GM12878 (cell line): ENCODE measurements around the gene ETV3L. TPM values are rescaled to one million over a fixed set of nuclear protein-coding genes. Genes with fewer than 3 reads are reported as not detected.

Source experiments
- ATAC-seq: fragments of 200-7000 bp; cut with Tn5 transposase; 3 replicates; pipeline ENCODE4 v1.9.1; 2020; ENCODE audit warnings: mild to moderate bottlenecking, moderate library complexity
- BruUV-seq: library from RNA; stranded (reverse); fragments of 400-500 nt; replicated peaks from 2 replicates; lab custom pipeline; 2021; lab: Mats Ljungman, UMichigan
- CTCF ChIA-PET: fragments of 300-600 bp; sonication (Branson Sonifier 250); formaldehyde crosslinking; extraction: SDS; loops from one replicate; lab custom pipeline; 2021; ENCODE audit warnings: inconsistent platforms; lab: Yijun Ruan, JAX
- POLR2A ChIA-PET: fragments of 350-600 bp; formaldehyde crosslinking; extraction: SDS; loops from one replicate; lab custom pipeline; 2021; ENCODE audit warnings: inconsistent platforms; lab: Charles Lee
- RAD21 ChIA-PET: fragments of 300-600 bp; sonication (Branson Sonifier 250); formaldehyde crosslinking; loops from one replicate; lab custom pipeline; 2023; ENCODE audit warnings: antibody characterized with exemption; ENCODE audit not compliant: unreplicated experiment; lab: Charles Lee
- SMC1A ChIA-PET: fragments of 300-600 bp; sonication (Branson Sonifier 250); formaldehyde crosslinking; loops from one replicate; lab custom pipeline; 2023; ENCODE audit not compliant: unreplicated experiment, uncharacterized antibody; lab: Charles Lee
- DNase-seq: peaks from one replicate; pipeline ENCODE4 v3.0.0-alpha.2; 2011; ENCODE audit warnings: low read depth, low spot score
- FAIRE-seq: peaks from 3 replicates; lab custom pipeline; 2011; peaks lifted over from hg19 to GRCh38; lab: Jason Lieb, UNC
- H2AFZ ChIP-seq: 2 replicates; pipeline ENCODE4 v1.6.0; 2011; ENCODE audit warnings: low read depth, low read length, control low read depth; ENCODE audit not compliant: control insufficient read depth
- H3K27ac ChIP-seq: 2 replicates; pipeline ENCODE4 v1.5.1; 2011; ENCODE audit warnings: control low read depth; ENCODE audit not compliant: control insufficient read depth, insufficient read depth
- H3K27me3 ChIP-seq, 2 experiments: replicated peaks in 1 of 2; 2 replicates each; pipeline versions ENCODE4 v1.6.0 to v1.6.1; 2011; ENCODE audit warnings: low read length in 1 of 2; ENCODE audit not compliant: control insufficient read depth in 2 of 2, insufficient read depth in 2 of 2
- H3K36me3 ChIP-seq, 2 experiments: 2 replicates each; pipeline ENCODE4 v1.5.1; 2011; ENCODE audit warnings: low read length in 1 of 2; ENCODE audit not compliant: control insufficient read depth in 2 of 2, insufficient read depth in 2 of 2
- H3K4me1 ChIP-seq: 2 replicates; pipeline ENCODE4 v1.6.1; 2011; ENCODE audit warnings: mild to moderate bottlenecking, low read length, moderate library complexity, mixed read lengths; ENCODE audit not compliant: control insufficient read depth, insufficient read depth
- H3K4me2 ChIP-seq: 2 replicates; pipeline ENCODE4 v1.6.0; 2011; ENCODE audit warnings: control low read depth; ENCODE audit not compliant: control insufficient read depth, insufficient read depth
- H3K4me3 ChIP-seq: fragments of 200-600 bp; sonication (generic); 2 replicates; pipeline ENCODE4 v1.5.1; 2016
- H3K79me2 ChIP-seq: 2 replicates; pipeline ENCODE4 v1.6.0; 2011; ENCODE audit warnings: low read length; ENCODE audit not compliant: control insufficient read depth, insufficient read depth
- H3K9ac ChIP-seq: 2 replicates; pipeline ENCODE4 v1.8.0; 2011; ENCODE audit warnings: low read length, control low read depth, mixed read lengths; ENCODE audit not compliant: control insufficient read depth, insufficient read depth
- H3K9me3 ChIP-seq: replicated peaks from 3 replicates; pipeline ENCODE4 v1.5.1; 2011; ENCODE audit warnings: mild to moderate bottlenecking, low read length; ENCODE audit not compliant: control insufficient read depth, insufficient read depth
- H4K20me1 ChIP-seq: 2 replicates; pipeline ENCODE4 v1.6.0; 2011; ENCODE audit not compliant: control insufficient read depth, insufficient read depth
- E2F8 ChIP-seq: fragments of 450-650 bp; IDR thresholded peaks from 2 replicates; pipeline ENCODE4 v1.6.1; 2018; ENCODE audit warnings: mild to moderate bottlenecking, low read depth, moderate library complexity; ENCODE audit not compliant: partially characterized antibody
- EGR1 ChIP-seq, 2 experiments: IDR thresholded peaks; 1 replicate in 1 of 2; 2 replicates in 1 of 2; pipeline ENCODE4 v1.6.1; 2011 to 2012; ENCODE audit warnings: low read depth in 2 of 2, low read length in 2 of 2, borderline replicate concordance in 1 of 2, mild to moderate bottlenecking in 1 of 2, moderate library complexity in 1 of 2
- GABPA ChIP-seq: IDR thresholded peaks from 2 replicates; pipeline ENCODE4 v1.6.1; 2014; ENCODE audit warnings: antibody characterized with exemption, low read depth, mild to moderate bottlenecking, inconsistent platforms
- POLR2A ChIP-seq: IDR thresholded peaks from 2 replicates; pipeline ENCODE4 v1.6.1; 2011; ENCODE audit warnings: low read depth, mild to moderate bottlenecking, low read length
- POLR2AphosphoS2 ChIP-seq: IDR thresholded peaks from 2 replicates; pipeline ENCODE4 v1.6.1; 2011; ENCODE audit warnings: low read depth, mild to moderate bottlenecking, low read length, improper control_type of control experiment, moderate library complexity
- RAD51 ChIP-seq: fragments of 450-650 bp; IDR thresholded peaks from 2 replicates; pipeline ENCODE4 v1.6.1; 2016; ENCODE audit warnings: moderate library complexity, mild to moderate bottlenecking, inconsistent platforms
- SMAD5 ChIP-seq: IDR thresholded peaks from 2 replicates; pipeline ENCODE4 v1.6.1; 2016; ENCODE audit warnings: antibody characterized with exemption, low read depth
- TCF7 ChIP-seq: IDR thresholded peaks from 2 replicates; pipeline ENCODE4 v1.6.1; 2014; ENCODE audit warnings: antibody characterized with exemption, borderline replicate concordance
- ZBED1 ChIP-seq: IDR thresholded peaks from 2 replicates; pipeline ENCODE4 v1.6.1; 2016; ENCODE audit warnings: borderline replicate concordance
- ZBTB33 ChIP-seq: fragments of 450-650 bp; IDR thresholded peaks from 2 replicates; pipeline ENCODE4 v1.6.1; 2017; ENCODE audit warnings: mild to moderate bottlenecking
- ZNF24 ChIP-seq: fragments of 450-650 bp; IDR thresholded peaks from 2 replicates; pipeline ENCODE4 v1.6.1; 2017; ENCODE audit warnings: antibody characterized with exemption, mild to moderate bottlenecking
- WGBS: methylation state at CpG from one replicate; pipeline ENCODE4 v1.1.6; 2016; ENCODE audit warnings: low lambda C conversion rate; ENCODE audit not compliant: insufficient replicate concordance, insufficient coverage; ENCODE audit errors: missing lambda C conversion rate; 5-methylcytosine and 5-hydroxymethylcytosine counted together
- in situ Hi-C: fragments of 300-500 bp; cut with MboI; formaldehyde crosslinking; loops from 9 replicates; pipeline ENCODE4 v1.14.3; 2018; ENCODE audit warnings: mixed read lengths
- intact Hi-C: fragments of 100-400 bp; cut with micrococcal nuclease; formaldehyde crosslinking; loops from one replicate; pipeline ENCODE4 v1.14.2; 2022; ENCODE audit not compliant: unreplicated experiment
- polyA plus RNA-seq, 11 experiments: library from polyadenylated mRNA; depleted of rRNA in 4 of 11; unstranded in 6 of 11; stranded (reverse) in 5 of 11; fragments of >200 nt; fragmentation: Nextera tagmentation in 4 of 11; fragmentation: Illumina TruSeq in 1 of 11; extraction: Ambion mirVana in 4 of 11; extraction: Trizol in 1 of 11; gene quantifications; 1 replicate in 1 of 11; 2 replicates in 10 of 11; pipeline versions ENCODE4 v1.2.1 to v1.2.3, GENCODE V29; 2011 to 2016; ENCODE audit warnings: inconsistent platforms in 2 of 11, missing spikeins in 2 of 11, low read depth in 1 of 11
- total RNA-seq, 4 experiments: library from RNA; depleted of rRNA in 3 of 4; stranded (reverse); fragments of >200 nt in 3 of 4; fragmentation: Illumina TruSeq in 1 of 4; extraction: Trizol in 1 of 4; gene quantifications; 2 replicates each; pipeline versions ENCODE4 v1.2.1 to v1.2.3, GENCODE V29; 2013 to 2021
- TF ChIP-seq, protein P1 (sequence below): IDR thresholded peaks from 2 replicates; pipeline ENCODE4 v1.6.1; 2011; ENCODE audit warnings: low read depth, low read length, improper control_type of control experiment, borderline replicate concordance

ETV3L gene
- total and polyA plus RNA-seq, 10 of the 15 experiments (the other 5 are each of a cell fraction or from before 2014, with no cell fraction given) = 0.03 to 1.3 (median 0.44) TPM

- intact Hi-C loops (loop anchor here (5.0 kb wide), 1 partner anchor 46 kb away; no protein-coding TSS in a partner anchor), in situ Hi-C loops (no loop called here)
- Histone ChIP-seq H3K4me1 (peaks cover 13% of the 10 kb centered on the region; the same call in 1 of the 2 replicates), H3K79me2 (peaks cover 29% of the 10 kb centered on the region), H3K4me2 (peak within 1 kb of the TSS; percentile 88), H3K9ac (peak within 1 kb of the TSS; percentile 87), H3K27me3 (no peaks in the 10 kb centered on the region), H3K27ac (peak within 1 kb of the TSS; percentile 66), H3K36me3 (peaks cover under 1 to 8% of the 10 kb centered on the region in 2 experiments; a peak in 3 of 4 replicates), H3K9me3 (no peaks in the 10 kb centered on the region), H3K4me3 (peak within 1 kb of the TSS; percentile 96), H4K20me1 (no peaks in the 10 kb centered on the region; the same call in 1 of the 2 replicates), H2AFZ (peak within 1 kb of the TSS; percentile 71)
- ChIA-PET CTCF (interaction anchor here (0.6 to 5.3 kb wide), 6 partner anchors 10 to 99 kb away, joined by 3 to 60 read pairs (median 14); no protein-coding TSS in a partner anchor), SMC1A (interaction anchor here (0.8 to 8.3 kb wide), 7 partner anchors 9 to 99 kb away, joined by 3 to 65 read pairs (median 4); no protein-coding TSS in a partner anchor), POLR2A (interaction anchor here (0.6 to 2.2 kb wide), 3 partner anchors 16 to 48 kb away, joined by 3 to 12 read pairs (median 5); no protein-coding TSS in a partner anchor), RAD21 (interaction anchor here (1.0 to 5.7 kb wide), 4 partner anchors 16 to 48 kb away, joined by 4 to 54 read pairs (median 7); no protein-coding TSS in a partner anchor)
- FAIRE-seq (peak; percentile 69), DNase-seq (peak; percentile 42), ATAC-seq (peak; percentile 90)
- TSS peak; percentile 92 for BruUV-seq
- WGBS = under 1% methylated on average over 77 of the region's 85 CpGs
- TF ChIP-seq, protein P1, sequence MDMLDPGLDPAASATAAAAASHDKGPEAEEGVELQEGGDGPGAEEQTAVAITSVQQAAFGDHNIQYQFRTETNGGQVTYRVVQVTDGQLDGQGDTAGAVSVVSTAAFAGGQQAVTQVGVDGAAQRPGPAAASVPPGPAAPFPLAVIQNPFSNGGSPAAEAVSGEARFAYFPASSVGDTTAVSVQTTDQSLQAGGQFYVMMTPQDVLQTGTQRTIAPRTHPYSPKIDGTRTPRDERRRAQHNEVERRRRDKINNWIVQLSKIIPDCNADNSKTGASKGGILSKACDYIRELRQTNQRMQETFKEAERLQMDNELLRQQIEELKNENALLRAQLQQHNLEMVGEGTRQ = no peak
- TF ChIP-seq POLR2A (peak; percentile 93), GABPA (peak; percentile 88), ZBTB33 (no peak), EGR1 (IDR thresholded peaks at IDR 0.05; ENCODE audit: borderline replicate concordance in 1 of 2, low read depth in 2 of 2, low read length in 2 of 2) (peak; percentile 51 to 78; a peak in 2 of 3 replicates), POLR2AphosphoS2 (peak; percentile 60; the same call in 1 of the 2 replicates), ZNF24 (peak; percentile 33; the same call in 1 of the 2 replicates), ZBED1 (no peak), TCF7 (no peak), RAD51 (no peak), SMAD5 (peak; percentile 77; the same call in 1 of the 2 replicates), E2F8 (no peak)
Measured at GRCh38 chr1:157138220-157139051, 38.8 kb upstream of the ETV3L start, which contains the start of gene ETV3. Gene ETV3, minus strand, starts transcription at chr1:157138395. Its CDS starts 2,043 bp downstream, at chr1:157136352.
